Endometrial microvascular endothelial cells (primary cell): ENCODE data around the gene ARSH. TPM values are rescaled to one million over a fixed set of nuclear protein-coding genes. Genes with fewer than 3 reads are reported as not detected.
"Not testable (repeated sequence)": the region's sequence is repeated elsewhere in the genome, so short reads cannot be mapped to it uniquely, and the experiment has no call there.

Experiments used
- in situ Hi-C: cut with HindIII; loops from 2 replicates; pipeline ENCODE4 v1.10.0; 2017; ENCODE audit warnings: low sequenced_read_pairs, low pct_unique_long_range_greater_than_20kb; ENCODE audit errors: inconsistent ontology term
- total RNA-seq: library from RNA; depleted of rRNA; stranded (reverse); fragments of >200 nt; gene quantifications from one replicate; pipeline ENCODE4 v1.2.3, GENCODE V29; 2015; ENCODE audit errors: inconsistent ontology term

ARSH gene
- total RNA-seq, 1 donor from 2014 or later = not detected

DNA sequence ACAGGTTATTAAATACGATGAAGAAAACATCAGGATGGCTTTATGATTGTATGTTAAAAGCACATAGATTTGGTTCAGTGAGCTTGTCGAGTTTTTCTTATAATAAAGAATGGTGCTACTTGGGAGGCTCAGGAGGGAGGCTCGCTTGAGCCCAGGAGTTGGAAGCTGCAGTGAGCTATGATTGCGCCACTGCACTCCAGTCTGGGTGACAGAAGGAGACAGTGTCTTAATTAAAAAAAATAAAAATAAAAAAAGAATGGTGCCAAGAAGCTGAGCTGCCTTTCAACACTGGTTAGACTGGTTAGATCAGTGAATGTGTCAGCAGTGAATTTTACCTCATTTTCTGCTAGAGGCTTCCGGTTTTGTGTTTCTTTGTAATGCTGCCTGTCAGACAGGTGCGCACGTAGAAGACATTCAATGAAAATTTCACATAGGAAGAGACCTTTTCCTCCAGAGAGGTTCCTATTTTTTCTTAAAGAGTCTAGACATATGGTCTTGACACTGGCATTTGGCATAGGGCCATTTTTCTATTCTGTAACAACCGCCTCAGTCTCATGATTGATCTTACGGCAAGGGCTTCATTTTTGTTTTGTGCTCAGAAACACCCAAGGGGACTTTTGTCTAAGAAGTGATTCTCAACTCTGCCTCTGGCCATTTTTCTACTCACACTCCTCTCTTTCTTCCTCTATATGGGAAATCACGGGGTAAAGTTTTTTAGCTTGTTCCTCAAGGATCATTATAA is 19.9 kb downstream of the ARSH start:
- in situ Hi-C loops = no loop called here

DNA sequence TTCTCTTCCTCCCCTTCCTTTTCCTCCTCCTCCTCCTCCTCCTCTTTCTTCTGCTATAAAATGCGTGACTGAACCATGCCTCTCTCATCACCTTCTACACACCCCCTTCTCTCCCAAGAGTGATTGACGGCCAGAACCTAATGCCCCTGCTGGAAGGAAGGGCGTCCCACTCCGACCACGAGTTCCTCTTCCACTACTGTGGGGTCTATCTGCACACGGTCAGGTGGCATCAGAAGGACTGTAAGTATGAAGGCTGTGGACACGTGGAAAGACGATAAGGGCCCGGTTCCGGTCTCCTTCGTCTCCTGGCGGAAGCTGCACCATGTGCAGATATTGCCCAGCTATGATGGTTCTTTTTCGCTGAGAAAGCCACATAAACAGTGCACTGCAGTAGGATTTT is 22.8 kb downstream of the ARSH start:
- in situ Hi-C loops = no loop called here

DNA sequence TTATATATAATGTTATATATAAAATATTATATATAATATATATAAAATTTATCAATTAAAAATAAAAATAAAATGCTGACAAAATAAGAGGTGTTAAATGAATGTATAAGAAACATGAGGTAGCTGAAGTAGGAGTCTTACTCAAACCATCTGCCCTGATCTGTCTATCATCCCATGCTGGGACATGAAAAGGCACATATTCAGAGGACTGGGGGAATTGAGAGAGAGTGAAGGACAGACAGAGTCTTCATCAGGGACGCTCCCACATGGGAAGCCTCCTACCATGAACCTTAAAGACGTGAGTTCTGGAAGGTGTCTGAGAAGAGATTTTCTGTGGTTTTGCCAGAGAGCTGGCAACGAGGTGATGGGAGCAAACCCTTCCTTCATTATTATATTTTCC is 30.9 kb downstream of the ARSH start:
- in situ Hi-C loops = no loop called here

DNA sequence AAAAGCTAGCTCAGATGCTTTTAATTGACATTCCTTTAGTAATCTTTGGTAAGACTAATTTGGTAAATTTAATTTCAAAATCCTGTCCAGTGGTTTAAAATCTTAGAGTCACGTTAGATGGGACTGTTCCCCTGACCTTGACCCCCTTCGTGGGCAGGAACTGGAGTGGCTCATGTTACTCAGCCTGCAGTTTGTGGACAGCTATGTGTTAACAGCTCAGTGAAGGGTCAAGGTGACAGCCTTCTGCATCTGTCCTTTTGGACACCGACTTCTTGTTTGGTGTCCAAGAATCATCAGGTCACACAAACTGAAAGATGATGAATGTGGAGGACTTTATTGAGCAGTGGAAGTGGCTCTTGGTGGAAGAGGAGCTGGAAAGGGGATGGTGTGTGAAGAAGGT is 37.9 kb downstream of the ARSH start:
- in situ Hi-C loops = no loop called here

DNA sequence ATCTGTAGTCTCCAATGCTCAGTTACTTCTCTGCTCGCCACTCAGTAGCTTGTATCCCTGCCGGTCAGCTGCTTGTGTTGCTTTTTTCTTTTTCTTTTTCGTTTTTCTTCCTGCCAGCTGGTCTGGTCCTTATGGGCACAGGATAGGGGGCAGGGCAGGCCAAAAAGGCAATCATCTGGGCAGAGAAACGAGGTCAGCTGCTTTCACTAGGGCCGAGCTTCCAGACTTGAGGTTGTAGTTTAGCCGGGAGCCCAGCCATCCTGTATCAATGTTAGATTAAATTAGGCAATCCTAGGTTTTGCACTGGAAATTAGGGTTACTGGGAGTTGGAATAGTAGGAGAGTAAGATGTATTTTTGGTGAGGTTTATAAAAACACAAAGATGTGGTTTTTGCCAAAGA is 38.3 kb downstream of the ARSH start:
- in situ Hi-C loops = no loop called here

DNA sequence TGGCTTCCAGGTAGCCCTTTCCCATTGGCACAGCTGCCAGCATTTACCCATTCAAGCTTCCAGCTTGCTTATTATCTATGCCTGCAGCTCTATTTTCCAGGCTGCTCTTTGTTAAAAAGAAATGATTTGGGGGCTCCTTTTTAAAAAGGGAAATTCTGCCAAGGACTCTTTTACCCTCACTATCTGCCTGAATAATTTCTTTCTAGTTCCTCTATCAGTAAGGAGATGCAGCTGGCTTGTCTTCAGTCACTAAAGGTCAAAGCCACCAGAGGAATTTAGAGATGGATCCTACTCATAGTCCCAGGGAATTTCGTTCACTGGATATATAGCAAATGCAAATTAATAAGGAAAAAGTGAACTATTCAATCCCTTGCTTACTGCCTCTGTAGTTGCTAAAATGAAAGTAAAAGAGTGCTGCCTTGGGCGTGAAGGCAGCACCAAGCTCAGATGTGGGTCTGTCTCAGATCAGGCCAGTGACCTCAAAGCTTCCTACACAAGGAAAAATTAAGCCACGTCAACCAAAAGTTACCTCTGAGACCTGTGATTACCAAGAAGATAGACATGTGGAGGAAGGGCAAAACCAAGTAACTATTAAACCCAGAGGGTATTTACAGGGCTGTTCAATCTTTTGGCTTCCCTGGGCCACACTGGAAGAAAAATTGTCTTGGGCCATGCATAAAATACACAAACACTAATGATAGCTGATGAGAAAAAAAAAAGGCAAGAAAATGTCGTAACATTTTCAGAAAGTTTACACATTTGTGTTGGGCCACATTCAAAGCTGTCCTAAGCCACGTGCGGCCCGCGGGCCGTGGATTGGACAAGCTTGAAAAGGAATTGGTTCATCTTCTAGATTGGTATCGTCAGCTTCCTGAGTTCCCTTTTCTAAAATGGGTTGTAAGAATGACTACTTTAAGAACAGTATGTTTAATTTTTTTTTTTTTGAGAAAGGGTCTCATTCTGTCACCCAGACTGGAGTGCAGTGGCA is 40.2 kb downstream of the ARSH start:
- in situ Hi-C loops = no loop called here

DNA sequence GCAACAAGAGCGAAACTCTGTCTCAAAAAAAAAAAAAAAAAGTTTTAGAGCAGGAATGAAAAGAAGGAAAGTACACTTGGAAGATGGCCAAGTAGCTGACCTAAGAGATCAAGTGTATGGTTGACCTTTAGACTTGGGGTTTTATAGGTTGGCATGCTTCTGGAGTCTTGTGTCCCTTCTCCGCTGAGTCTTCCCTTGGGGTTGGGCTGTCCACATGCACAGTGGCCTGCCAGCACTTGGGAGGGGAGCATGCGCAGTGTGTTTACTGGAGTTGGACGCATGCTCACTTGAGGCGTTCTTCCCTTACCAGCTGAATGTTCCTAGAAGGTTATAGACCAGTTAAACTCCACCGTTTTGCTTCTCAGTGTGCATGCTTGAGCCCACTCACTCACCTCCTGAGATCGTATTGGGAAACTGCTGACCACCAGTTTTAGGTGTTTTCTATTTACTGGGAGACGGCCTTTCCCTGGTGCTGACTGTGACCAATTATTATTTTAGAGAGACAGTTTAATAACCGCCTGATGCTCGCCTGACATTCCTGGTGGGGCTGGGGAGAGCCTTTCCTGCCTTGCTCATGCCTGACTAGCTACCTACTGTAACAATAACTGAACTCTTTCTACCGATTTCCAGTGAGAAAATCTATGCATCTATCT is 44.3 kb downstream of the ARSH start:
- in situ Hi-C loops = not testable (repeated sequence)

DNA sequence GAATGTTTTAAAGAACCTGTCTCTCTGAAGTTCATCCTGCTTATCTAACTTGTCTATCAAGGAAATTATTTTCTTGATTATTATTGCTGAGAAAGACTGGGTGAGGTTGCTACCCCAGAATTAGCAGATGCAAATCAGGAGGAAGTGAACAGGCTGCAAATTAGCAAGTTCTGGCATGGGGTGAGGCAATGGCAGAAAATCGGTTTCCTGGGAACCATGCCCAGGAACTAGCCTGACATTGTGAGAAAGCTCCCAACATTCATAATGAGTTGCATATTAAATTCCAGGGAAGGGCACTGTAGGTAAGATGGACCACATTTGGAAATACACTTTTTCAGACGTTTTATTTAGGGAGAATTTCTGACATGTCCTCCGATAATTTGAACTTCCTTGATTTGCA is 46.5 kb downstream of the ARSH start:
- in situ Hi-C loops = no loop called here

DNA sequence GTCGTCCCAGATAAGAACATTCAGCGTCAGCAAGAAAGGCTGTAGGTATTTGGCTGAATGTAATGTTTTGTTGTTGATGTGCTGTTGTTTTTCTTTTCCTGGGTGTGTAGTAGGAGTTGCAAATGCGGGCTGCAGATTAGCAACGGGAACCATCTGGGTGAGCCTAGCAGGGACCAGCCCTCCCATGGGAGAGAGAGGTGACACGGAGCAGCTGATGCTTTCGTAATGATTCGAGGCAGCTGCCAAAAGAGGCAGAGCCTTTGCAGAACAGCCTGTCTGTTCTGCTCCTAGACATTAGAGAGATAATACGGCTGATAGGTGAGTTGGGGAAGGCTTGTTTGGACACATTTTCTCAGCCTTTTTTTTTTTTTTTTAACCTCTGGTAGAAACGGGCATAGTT is 60.2 kb downstream of the ARSH start:
- in situ Hi-C loops = no loop called here

DNA sequence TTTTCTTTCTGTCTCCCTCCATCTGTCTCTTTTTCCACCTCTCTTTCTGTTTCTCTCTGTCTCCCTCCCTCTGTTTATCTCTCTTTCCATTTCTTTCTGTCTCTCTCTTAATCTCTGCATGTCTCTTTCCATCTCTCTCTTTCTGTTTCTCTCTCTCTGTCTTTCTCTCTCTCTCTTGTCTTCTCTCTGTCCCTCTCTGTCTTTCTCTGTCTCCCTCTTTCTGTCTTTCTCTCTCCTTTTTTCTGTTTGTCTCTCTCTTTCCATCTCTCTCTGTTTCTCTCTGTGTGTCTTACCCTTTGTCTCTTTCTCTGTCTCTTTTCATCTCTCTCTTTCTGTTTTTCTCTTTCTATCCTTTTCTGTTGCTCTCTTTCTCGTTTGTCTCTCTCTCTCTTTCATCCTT is 69.6 kb downstream of the ARSH start:
- in situ Hi-C loops = no loop called here

DNA sequence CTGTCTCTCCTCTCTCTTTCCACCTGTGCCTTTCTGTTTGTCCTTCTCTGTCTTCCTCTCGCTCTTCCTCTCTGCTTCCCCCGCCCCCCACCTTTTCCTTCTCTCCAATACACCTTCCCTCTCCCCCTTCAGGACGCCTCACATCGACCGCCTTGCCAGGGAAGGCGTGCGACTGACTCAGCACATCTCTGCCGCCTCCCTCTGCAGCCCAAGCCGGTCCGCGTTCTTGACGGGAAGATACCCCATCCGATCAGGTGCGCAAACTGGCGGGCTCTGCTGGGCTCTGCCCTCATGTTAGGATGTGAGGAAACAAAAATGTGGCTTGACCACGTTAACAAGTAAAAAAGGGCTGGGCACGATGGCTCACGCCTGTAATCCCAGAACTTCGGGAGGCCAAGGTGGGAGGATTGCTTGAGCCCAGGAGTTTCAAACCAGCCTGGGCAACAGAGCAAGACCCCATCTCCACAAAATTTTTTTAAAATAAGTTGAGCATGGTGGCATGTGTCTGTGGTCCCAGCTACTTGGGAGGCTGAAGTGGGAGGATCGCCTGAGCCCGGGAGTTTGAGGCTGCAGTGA is 70.2 kb downstream of the ARSH start:
- in situ Hi-C loops = no loop called here

Other genes starting within 250 kb of the ARSH start
- not detected for gene GYG2, start 177.6 kb upstream of the ARSH start, total RNA-seq
- 37.9 TPM for gene ARSD, start 77.2 kb upstream of the ARSH start, total RNA-seq
- not detected for gene ARSF, start 34.9 kb downstream of the ARSH start, total RNA-seq